Measurements from ENCODE around the gene RFX4.

Gene RFX4

GRCh38 chr12:106729611-106730010 is 146.8 kb downstream of the RFX4 start:
- no peak for TF ChIP-seq CTCF (conservative IDR thresholded peaks at IDR 0.05; ENCODE audit: control insufficient read depth, insufficient read depth, low read depth, low read length)
- no peak overlapping the region for H3K4me3 ChIP-seq (ENCODE audit: control insufficient read depth, low read depth, low read length)
- DNase-seq (ENCODE audit: low read depth), result no peak

- H3K4me3 ChIP-seq (ENCODE audit: control insufficient read depth, low read depth, low read length), result no peak overlapping the region
- TF ChIP-seq CTCF (conservative IDR thresholded peaks at IDR 0.05; ENCODE audit: control insufficient read depth, insufficient read depth, low read depth, low read length), result no peak
Observed at GRCh38 chr12:106732890-106733289, 150.1 kb downstream of the RFX4 start.

GRCh38 chr12:106733660-106734059 is 150.9 kb downstream of the RFX4 start:
- TF ChIP-seq CTCF (conservative IDR thresholded peaks at IDR 0.05; ENCODE audit: control insufficient read depth, insufficient read depth, low read depth, low read length), result no peak
- H3K4me3 ChIP-seq (ENCODE audit: control insufficient read depth, low read depth, low read length), result no peak overlapping the region
- DNase-seq (ENCODE audit: low read depth), result peak; percentile 5

More at GRCh38 chr12:106732890-106733289, 150.1 kb downstream of the RFX4 start:
- DNase-seq (ENCODE audit: low read depth), result no peak

- DNase-seq (ENCODE audit: low read depth), result no peak
- no peak overlapping the region for H3K4me3 ChIP-seq (ENCODE audit: control insufficient read depth, low read depth, low read length)
- no peak for TF ChIP-seq CTCF (conservative IDR thresholded peaks at IDR 0.05; ENCODE audit: control insufficient read depth, insufficient read depth, low read depth, low read length)
Observed at GRCh38 chr12:106736051-106736957, 153.5 kb downstream of the RFX4 start.

- no peak for DNase-seq (ENCODE audit: low read depth)
- TF ChIP-seq CTCF (conservative IDR thresholded peaks at IDR 0.05; ENCODE audit: control insufficient read depth, insufficient read depth, low read depth, low read length), result no peak
Observed at GRCh38 chr12:106739318-106739717, 156.5 kb downstream of the RFX4 start.

GRCh38 chr12:106739815-106740530 is 157.2 kb downstream of the RFX4 start:
- TF ChIP-seq CTCF (conservative IDR thresholded peaks at IDR 0.05; ENCODE audit: control insufficient read depth, insufficient read depth, low read depth, low read length), result no peak
- no peak overlapping the region for H3K4me3 ChIP-seq (ENCODE audit: control insufficient read depth, low read depth, low read length)
- peak; percentile 8 for DNase-seq (ENCODE audit: low read depth)

More at GRCh38 chr12:106739318-106739717, 156.5 kb downstream of the RFX4 start:
- H3K4me3 ChIP-seq (ENCODE audit: control insufficient read depth, low read depth, low read length), result no peak overlapping the region
